HepG2 (cell line): ENCODE data around the gene SKI. TPM values are rescaled to one million over a fixed set of nuclear protein-coding genes. Genes with fewer than 3 reads are reported as not detected.

Source experiments
- AGO1 ChIP-seq: fragments of 200-400 bp; formaldehyde crosslinking; IDR thresholded peaks from 2 replicates; pipeline ENCODE4 v1.6.1; 2017; ENCODE audit warnings: mild to moderate bottlenecking, low read depth, low read length, moderate library complexity; ENCODE audit not compliant: poor library complexity, severe bottlenecking
- AKAP8 ChIP-seq: sonication (generic); formaldehyde crosslinking; IDR thresholded peaks from 2 replicates; pipeline ENCODE4 v1.5.1; 2020; ENCODE audit warnings: mild to moderate bottlenecking, missing genetic modification reagents
- ARID3A ChIP-seq: IDR thresholded peaks from 2 replicates; pipeline ENCODE4 v1.6.1; 2012; ENCODE audit warnings: low read depth, low read length, improper control_type of control experiment
- BRF2 ChIP-seq: sonication (generic); formaldehyde crosslinking; IDR thresholded peaks from 2 replicates; pipeline ENCODE4 v1.8.1; 2022; ENCODE audit warnings: mild to moderate bottlenecking, missing genetic modification reagents
- HNRNPH1 ChIP-seq: fragments of 200-400 bp; formaldehyde crosslinking; optimal IDR thresholded peaks from 2 replicates; pipeline ENCODE3; 2017; ENCODE audit warnings: mild to moderate bottlenecking, low read depth, low read length
- KAT2B ChIP-seq: fragments of 150-350 bp; IDR thresholded peaks from 2 replicates; pipeline ENCODE4 v1.6.1; 2014; ENCODE audit warnings: low read depth, low read length, borderline replicate concordance
- KDM2A ChIP-seq: sonication (generic); formaldehyde crosslinking; IDR thresholded peaks from 2 replicates; pipeline ENCODE4 v1.4.0; 2020; ENCODE audit warnings: low read depth, missing genetic modification reagents, borderline replicate concordance
- MEIS1 ChIP-seq: sonication (generic); formaldehyde crosslinking; IDR thresholded peaks from 2 replicates; pipeline ENCODE4 v1.9.0; 2021; ENCODE audit warnings: mild to moderate bottlenecking, missing genetic modification reagents, moderate library complexity, borderline replicate concordance
- MLXIP ChIP-seq: sonication (generic); formaldehyde crosslinking; IDR thresholded peaks from 2 replicates; pipeline ENCODE4 v1.9.0; 2021; ENCODE audit warnings: missing genetic modification reagents, borderline replicate concordance
- NFE2L2 ChIP-seq: fragments of 150-350 bp; IDR thresholded peaks from 2 replicates; pipeline ENCODE4 v1.6.1; 2014; ENCODE audit warnings: low read length
- NKX3-1 ChIP-seq: sonication (generic); formaldehyde crosslinking; IDR thresholded peaks from 2 replicates; pipeline ENCODE4 v1.5.0; 2020; ENCODE audit warnings: missing genetic modification reagents
- TARDBP ChIP-seq: sonication (generic); formaldehyde crosslinking; IDR thresholded peaks from 2 replicates; pipeline ENCODE4 v1.8.0; 2022; ENCODE audit warnings: mild to moderate bottlenecking, missing genetic modification reagents
- TEF ChIP-seq: sonication (generic); formaldehyde crosslinking; IDR thresholded peaks from 2 replicates; pipeline ENCODE4 v1.5.0; 2020; ENCODE audit warnings: missing genetic modification reagents
- YEATS4 ChIP-seq: sonication (generic); formaldehyde crosslinking; IDR thresholded peaks from 2 replicates; pipeline ENCODE4 v1.4.0; 2020; ENCODE audit warnings: missing genetic modification reagents, borderline replicate concordance
- ZNF510 ChIP-seq: sonication (generic); formaldehyde crosslinking; IDR thresholded peaks from 2 replicates; pipeline ENCODE4 v1.4.0; 2020; ENCODE audit warnings: low read depth, mild to moderate bottlenecking, missing genetic modification reagents
- ZNF687 ChIP-seq: sonication (generic); formaldehyde crosslinking; IDR thresholded peaks from 2 replicates; pipeline ENCODE4 v1.5.1; 2020; ENCODE audit warnings: mild to moderate bottlenecking, missing genetic modification reagents, moderate library complexity
- ZNF816 ChIP-seq: sonication (generic); formaldehyde crosslinking; IDR thresholded peaks from 2 replicates; pipeline ENCODE4 v1.8.0; 2022; ENCODE audit warnings: missing genetic modification reagents, mild to moderate bottlenecking, borderline replicate concordance
- polyA plus RNA-seq, 8 experiments: library from polyadenylated mRNA; depleted of rRNA in 3 of 8; stranded (reverse) in 7 of 8; unstranded in 1 of 8; fragments of >200 nt; fragmentation: Illumina TruSeq in 4 of 8; extraction: Trizol in 4 of 8; gene quantifications; 2 replicates each; pipeline versions ENCODE4 v1.2.1 to v1.2.3, GENCODE V29; 2011 to 2016; ENCODE audit warnings: low read depth in 4 of 8, missing spikeins in 1 of 8, mixed read lengths in 1 of 8; ENCODE audit not compliant: insufficient read depth in 1 of 8
- total RNA-seq, 5 experiments: library from RNA; depleted of rRNA; stranded (reverse); fragments of >200 nt; fragmentation: Illumina TruSeq; extraction: Trizol; gene quantifications; 2 replicates each; pipeline ENCODE4 v1.2.3, GENCODE V29; 2016; ENCODE audit warnings: low read depth in 1 of 5

The SKI gene
- total and polyA plus RNA-seq, 2 of the 13 experiments (the other 11 are each of a cell fraction or from before 2014, with no cell fraction given): 4.7 to 6.9 TPM

GRCh38 chr1:2204415-2205190, 23.5 kb upstream of the SKI start (continued):
- TF ChIP-seq AKAP8 (CRISPR knock-in tag) (no peak), YEATS4 (CRISPR knock-in tag) (no peak), HNRNPH1 (no peak), ZNF510 (no peak), KAT2B (no peak), NKX3-1 (CRISPR knock-in tag) (no peak), TARDBP (0 out of 2 replicates have a peak, but pooled peaks have one; percentile 35), MEIS1 (CRISPR knock-in tag) (no peak), ZNF687 (CRISPR knock-in tag) (peak; percentile 67), TEF (CRISPR knock-in tag) (no peak), BRF2 (CRISPR knock-in tag) (no peak), AGO1 (no peak), ARID3A (no peak), ZNF816 (CRISPR knock-in tag) (no peak), MLXIP (CRISPR knock-in tag) (no peak), NFE2L2 (no peak), KDM2A (CRISPR knock-in tag) (peak; percentile 29; the same call in 1 of the 2 replicates)
